Pulmonary artery endothelial cell (primary cell): ENCODE data around the gene PLSCR3. TPM values are rescaled to one million over a fixed set of nuclear protein-coding genes. Genes with fewer than 3 reads are reported as not detected.
A peak's percentile ranks its signal among the peaks of the same experiment; 100 is the strongest.

Experiments used
- DNase-seq: peaks from one replicate; pipeline ENCODE4 v3.0.0-alpha.2; 2011; ENCODE audit warnings: low read depth, low spot score
- total RNA-seq: library from RNA; depleted of rRNA; stranded (reverse); fragments of >200 nt; gene quantifications from 2 replicates; pipeline ENCODE4 v1.2.3, GENCODE V29; 2014

Gene PLSCR3
- total RNA-seq = 17.5 and 18.7 TPM in 2 replicates

DNA sequence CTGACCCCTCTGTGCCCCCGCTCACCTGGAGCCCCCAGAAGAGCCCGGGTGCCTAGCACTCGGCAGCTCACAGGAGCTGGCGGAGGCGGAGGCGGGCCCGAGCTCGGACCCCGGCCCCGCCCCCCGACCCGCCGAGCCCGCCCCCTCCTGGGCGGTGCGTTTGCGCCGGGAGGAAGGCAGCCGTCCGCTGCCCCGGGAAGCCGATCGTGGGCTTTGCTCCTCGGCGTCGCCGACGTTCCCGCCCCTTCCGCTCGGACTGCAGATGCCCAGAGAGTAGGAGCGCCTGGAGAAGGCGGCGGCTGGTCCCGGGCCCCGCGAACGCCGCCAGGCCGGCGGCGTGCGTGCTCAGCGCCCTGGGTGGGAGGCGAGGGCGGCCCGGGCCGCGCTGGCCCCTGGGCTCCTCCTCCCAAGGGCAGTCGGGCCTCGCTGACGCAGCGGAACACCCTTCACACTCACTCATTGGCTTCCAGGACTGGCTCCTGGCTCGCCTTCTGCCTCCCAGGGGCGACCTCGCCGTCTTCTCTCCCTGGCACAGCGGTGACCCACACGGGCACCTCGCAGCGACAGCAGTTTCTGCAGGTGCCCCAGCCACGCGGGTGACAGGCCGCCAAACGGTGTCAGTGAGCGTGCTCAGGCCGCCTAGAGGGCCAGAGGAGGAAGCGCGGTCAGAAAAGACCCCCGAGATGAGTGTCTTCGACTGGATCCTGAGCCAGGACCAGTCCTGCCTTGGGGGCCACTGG is at the start of gene PLSCR3:
TSS of gene PLSCR3 (minus strand) at position 74 of the 740 bp plus-strand sequence. CDS start 415 bp downstream, outside the sequence.
- DNase-seq = peak; percentile 62

DNA sequence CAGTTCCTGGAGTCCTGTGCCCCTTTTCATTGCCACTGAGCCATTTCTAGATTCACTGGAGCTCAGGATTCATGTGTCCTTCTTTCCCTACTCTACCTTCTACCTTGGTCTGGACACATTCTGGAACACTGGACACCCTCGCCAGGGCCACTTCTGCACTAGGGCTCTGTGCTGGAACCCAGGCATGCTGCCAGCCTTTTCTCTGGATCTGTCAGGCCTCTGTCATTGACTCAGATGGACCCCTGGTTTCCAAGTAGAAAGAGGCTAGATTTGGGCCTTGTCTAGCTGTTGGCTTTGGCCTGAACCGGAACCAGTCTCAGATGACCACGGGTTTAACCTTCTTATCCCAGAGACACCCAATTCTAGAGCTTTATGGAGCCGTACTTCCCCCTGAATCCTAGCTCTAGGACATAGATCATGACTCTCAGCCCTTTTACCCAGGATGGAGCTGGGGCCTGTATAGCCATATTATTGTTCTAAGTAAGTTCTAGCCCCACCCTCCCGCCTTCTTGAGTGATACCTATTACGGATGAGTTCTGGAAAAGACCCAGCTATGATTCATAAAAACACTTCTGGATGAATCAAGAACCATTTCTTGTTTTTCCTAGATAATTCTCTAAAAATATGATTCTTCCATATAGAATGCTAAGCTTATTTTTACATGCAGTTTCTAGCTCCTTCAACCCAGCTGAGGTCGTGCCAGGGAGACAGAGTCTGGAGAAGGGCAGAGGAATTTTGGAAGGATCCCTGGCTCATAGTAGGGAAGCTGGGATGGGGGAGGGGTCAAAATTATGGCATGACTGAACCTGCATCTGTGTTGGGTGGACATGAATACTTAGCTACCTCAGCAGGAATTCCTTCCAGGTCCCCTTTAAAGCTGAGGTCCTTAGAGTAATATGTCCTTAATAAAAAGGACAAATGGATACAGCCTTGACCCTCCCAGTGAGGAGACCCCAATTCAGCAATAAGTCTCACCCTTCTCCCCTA is 49.5 kb upstream of the PLSCR3 start:
- DNase-seq = no peak

DNA sequence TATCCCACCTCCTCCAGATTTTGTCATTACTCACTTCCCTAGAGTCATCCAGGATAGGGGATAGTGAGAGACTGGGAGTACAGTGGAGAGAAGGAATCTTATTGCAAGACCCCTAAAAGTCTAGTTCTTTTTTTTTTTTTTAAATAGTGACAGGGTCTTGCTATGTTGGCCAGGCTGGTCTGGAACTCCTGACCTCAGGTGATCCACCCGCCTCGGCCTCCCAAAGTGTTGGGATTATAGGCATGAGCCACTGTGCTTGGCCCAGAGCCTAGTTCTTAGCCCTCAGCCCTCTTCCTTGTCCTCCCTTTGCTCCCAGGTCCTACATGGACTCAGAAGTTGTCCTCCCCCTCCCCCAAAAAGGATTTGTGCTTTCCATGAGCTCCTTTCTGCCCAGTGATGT is 47.8 kb upstream of the PLSCR3 start:
- no peak for DNase-seq

- no peak for DNase-seq
Observed at GRCh38 chr17:7441266-7441665, 46.9 kb upstream of the PLSCR3 start.

- no peak for DNase-seq
Observed at GRCh38 chr17:7440834-7441195, 46.5 kb upstream of the PLSCR3 start.

- no peak for DNase-seq
Observed at GRCh38 chr17:7440113-7440833, 45.9 kb upstream of the PLSCR3 start.

GRCh38 chr17:7439462-7440112 is 45.3 kb upstream of the PLSCR3 start, which contains the start of gene FGF11:
Gene FGF11 (plus strand): TSS chr17:7439512. CDS start chr17:7439621, 109 bp downstream.
- no peak for DNase-seq

GRCh38 chr17:7438656-7439460 is 44.5 kb upstream of the PLSCR3 start:
- DNase-seq = no peak

GRCh38 chr17:7437950-7438614 is 43.8 kb upstream of the PLSCR3 start:
- DNase-seq = no peak

GRCh38 chr17:7437369-7437863 is 43.1 kb upstream of the PLSCR3 start:
- no peak for DNase-seq

DNA sequence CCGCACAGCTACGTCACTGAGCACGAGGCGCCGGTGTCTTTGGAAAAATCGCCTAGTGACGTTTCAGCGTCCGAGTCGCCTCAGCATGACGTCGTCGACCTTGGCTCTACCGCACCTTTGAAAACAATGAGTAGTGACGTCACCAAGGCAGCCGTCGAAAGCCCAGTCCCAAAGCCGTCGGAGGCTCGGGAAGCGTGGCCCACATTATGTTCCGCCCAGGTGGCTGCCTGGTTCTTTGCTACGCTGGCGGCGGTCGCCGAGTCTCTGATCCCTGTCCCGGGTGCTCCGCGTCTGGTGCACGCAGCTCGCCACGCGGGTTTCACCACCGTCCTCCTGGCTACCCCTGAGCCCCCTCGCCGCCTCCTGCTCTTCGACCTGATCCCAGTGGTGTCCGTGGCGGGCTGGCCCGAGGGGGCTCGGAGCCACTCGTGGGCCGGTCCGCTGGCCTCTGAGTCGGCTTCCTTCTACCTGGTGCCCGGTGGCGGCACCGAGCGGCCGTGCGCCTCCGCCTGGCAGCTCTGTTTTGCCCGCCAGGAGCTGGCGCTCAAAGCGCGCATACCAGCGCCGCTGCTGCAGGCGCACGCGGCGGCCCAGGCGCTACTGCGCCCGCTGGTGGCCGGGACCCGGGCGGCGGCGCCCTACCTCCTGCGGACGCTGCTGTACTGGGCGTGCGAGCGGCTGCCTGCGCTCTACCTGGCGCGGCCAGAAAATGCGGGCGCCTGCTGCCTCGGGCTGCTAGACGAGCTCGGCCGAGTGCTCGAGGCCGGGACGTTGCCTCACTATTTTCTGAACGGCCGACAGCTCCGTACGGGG is 42.4 kb upstream of the PLSCR3 start:
- DNase-seq = peak; percentile 37

GRCh38 chr17:7435676-7436555 is 41.6 kb upstream of the PLSCR3 start:
- no peak for DNase-seq

GRCh38 chr17:7432296-7432695 is 38.0 kb upstream of the PLSCR3 start:
- no peak for DNase-seq

DNA sequence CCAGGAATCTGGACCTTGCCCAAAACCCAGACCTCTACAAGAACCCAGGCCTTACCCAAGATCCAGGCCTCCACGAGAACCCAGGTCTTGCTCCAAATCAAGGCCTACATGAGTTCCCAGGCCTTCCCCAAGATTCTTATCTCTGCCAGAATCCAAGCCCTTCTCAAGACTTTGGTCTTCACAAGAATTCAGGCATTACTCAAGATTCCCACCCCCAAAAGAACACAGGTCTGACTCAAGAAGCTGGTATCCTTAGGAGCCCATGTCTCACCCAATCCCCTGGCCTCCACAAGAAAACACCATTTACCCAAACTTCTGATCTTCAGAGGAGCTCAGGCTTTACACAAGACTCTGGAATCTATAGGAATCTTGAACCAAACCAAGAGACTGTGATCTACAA is 36.9 kb upstream of the PLSCR3 start:
- DNase-seq = no peak

DNA sequence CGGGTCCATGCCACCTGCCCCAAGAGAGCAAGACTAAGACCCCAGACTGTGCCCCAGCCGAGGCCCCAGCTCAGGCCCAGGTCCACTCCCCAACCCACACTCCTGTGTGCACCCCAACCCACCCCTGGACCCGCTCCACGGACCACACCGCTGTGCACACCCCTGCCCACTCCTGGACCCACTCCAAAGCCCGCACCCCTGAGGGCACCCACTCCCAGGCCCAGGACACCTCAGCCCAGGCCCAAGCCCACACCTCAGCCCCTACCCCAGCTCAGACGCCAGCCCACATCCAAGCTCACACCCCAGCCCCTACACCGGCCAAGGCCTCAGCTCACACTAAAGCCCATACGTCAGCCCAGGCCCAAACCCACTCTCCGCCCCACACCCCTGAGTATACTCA is 35.4 kb upstream of the PLSCR3 start:
- DNase-seq = no peak

DNA sequence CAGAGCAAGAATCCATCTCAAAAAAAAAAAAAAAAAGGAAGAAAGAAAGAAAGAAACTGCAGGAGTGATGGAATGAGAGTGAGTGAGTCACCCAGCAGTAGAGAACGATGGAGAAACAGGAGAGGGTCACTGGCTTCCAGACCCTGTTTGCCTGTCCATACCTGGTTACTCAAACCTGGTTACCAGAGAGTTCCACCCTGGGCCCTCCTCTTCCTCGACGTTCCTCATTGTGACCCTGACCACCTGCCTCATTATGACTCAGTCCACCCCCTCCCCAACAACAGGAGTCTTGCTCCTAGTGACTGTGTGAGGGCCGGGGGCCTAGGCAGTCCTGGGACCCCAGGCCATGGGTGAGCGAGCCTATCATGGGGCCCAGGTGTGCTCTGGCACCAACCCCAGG is 34.2 kb upstream of the PLSCR3 start, which contains the start of gene SPEM3:
TSS of gene SPEM3 (plus strand) at position 301 of the 400 bp plus-strand sequence. CDS start at position 347, 46 bp downstream.
- DNase-seq = no peak

GRCh38 chr17:7427549-7427948 is 33.2 kb upstream of the PLSCR3 start:
- DNase-seq = no peak
